Cardiac fibroblast (primary cell): Measurements from ENCODE around the gene POMT2.

Experiments used
- DNase-seq, 2 donors: peaks; one replicate each; pipeline versions ENCODE4 v3.0.0 to v3.0.0-alpha.2; 2010; ENCODE audit warnings: low read depth in 2 of 2
- H3K4me3 ChIP-seq, 2 donors: replicated peaks in 1 of 2; 1 replicate in 1 of 2; 2 replicates in 1 of 2; pipeline ENCODE4 v1.5.1; 2011; ENCODE audit warnings: low read depth in 2 of 2, low read length in 2 of 2, mild to moderate bottlenecking in 2 of 2, moderate library complexity in 1 of 2
- CTCF ChIP-seq: IDR thresholded peaks from one replicate; pipeline ENCODE4 v1.5.1; 2011; ENCODE audit warnings: low read depth, mild to moderate bottlenecking, low read length, inconsistent platforms

Gene POMT2

DNA sequence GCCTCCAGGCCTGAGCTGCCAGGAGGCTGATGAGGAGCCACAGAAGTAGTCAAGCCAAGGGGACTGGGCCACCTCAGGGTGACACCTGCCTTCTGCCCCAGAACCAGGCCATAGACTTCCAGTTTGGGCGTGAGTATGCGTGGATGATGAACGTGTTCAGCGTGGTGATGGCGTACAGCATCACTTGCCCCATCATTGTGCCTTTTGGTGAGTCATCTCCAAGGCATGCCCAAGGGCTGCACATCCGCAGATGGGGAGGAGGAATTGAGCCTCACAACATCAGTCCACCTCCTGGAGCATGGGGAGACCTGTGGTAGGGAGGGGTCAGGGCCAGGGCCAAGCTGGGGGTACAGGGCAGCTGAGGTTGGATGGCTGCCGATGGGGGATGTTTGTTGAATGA, 72.0 kb downstream of the POMT2 start:
- peak in 1 of 2 donors; percentile 33 for DNase-seq
- TF ChIP-seq CTCF = no peak

GRCh38 chr14:77246784-77247183, 73.9 kb downstream of the POMT2 start:
- no peak for TF ChIP-seq CTCF
- no peak overlapping the region for H3K4me3 ChIP-seq
- no peak for DNase-seq

More for the DNA sequence above, 72.0 kb downstream of the POMT2 start:
- no peak overlapping the region for H3K4me3 ChIP-seq

- H3K4me3 ChIP-seq = no peak overlapping the region
- TF ChIP-seq CTCF = no peak
- DNase-seq = no peak
Measured at GRCh38 chr14:77245820-77246219, 74.9 kb downstream of the POMT2 start.

DNA sequence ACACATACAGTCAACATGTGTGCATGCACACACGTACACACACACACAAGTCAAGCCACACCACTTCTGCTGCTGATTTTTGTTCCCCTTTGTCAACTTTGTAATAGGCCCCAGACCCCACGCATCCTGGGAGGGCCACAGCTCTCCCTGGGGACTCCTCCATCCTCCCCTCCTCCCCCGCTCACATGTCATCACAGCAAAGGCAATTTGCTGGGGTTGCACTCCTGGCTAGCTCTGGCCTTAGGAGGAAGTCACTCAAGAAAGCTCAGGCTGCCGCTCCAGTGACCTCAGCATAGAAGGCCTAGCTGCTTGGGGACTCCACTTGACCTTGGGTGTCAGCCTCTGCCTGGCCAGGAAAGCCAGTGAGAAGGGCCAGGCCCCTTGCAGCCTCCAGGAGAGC, 76.8 kb downstream of the POMT2 start:
- no peak for DNase-seq
- TF ChIP-seq CTCF = no peak
- no peak overlapping the region for H3K4me3 ChIP-seq

DNA sequence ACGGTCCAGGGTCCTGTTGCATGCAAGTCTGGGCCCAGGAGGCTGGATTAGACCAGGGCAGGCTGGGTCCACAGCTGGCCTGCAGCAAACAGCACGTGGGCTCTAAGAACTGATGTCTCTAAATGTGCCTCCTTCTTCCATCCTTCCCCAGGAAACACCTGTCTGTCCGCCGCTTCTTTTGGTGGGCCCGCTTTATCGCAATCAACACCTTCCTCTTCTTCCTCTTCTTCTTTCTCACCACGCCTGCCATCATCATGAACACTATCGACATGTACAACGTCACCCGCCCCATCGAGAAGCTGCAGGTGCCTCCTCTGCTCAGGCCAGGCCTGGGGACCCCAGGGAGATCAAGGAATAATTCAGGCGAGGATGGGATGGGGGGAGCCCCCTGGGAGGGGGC, 77.9 kb downstream of the POMT2 start:
- TF ChIP-seq CTCF = no peak
- DNase-seq = no peak
- H3K4me3 ChIP-seq = no peak overlapping the region

DNA sequence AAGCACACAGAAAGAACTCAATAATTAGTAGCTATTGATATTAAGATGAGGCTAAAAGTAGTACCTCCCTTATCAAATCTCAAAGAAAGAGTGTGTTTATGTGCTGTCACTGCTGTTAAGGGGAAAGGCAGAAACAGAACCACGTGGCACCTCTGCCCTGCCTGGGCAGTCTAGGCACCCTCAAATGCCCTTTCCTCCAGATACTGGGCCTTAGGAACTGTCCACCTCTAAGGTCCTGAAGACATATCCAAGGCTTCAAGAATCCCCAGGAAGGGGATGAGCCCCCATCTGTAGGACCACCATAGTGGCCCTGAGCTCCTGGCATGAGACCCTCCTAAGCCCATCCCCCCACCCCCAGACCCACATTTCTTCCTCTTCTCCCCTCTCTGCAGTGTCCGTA, 78.7 kb downstream of the POMT2 start:
- no peak overlapping the region for H3K4me3 ChIP-seq
- TF ChIP-seq CTCF = no peak
- DNase-seq = no peak

- TF ChIP-seq CTCF = no peak
- no peak for DNase-seq
- no peak overlapping the region for H3K4me3 ChIP-seq
Measured at GRCh38 chr14:77240336-77240915, 80.3 kb downstream of the POMT2 start.
